GM13976 (cell line): Measurements from ENCODE around the gene TACC2.

Experiments
- DNase-seq: peaks from one replicate; pipeline ENCODE4 v3.0.0; 2012; ENCODE audit warnings: low spot score
- CTCF ChIP-seq: IDR thresholded peaks from 2 replicates; pipeline ENCODE4 v1.5.1; 2012; ENCODE audit warnings: borderline replicate concordance, mild to moderate bottlenecking; ENCODE audit not compliant: insufficient read depth; ENCODE audit errors: extremely low read depth, missing control alignments, control extremely low read depth
- in situ Hi-C: fragments of 300-500 bp; cut with MboI; formaldehyde crosslinking; loops from one replicate; pipeline ENCODE4 v1.12.0; 2022; ENCODE audit warnings: low sequenced_read_pairs, mixed read lengths, inconsistent platforms; ENCODE audit not compliant: unreplicated experiment

The TACC2 gene

DNA sequence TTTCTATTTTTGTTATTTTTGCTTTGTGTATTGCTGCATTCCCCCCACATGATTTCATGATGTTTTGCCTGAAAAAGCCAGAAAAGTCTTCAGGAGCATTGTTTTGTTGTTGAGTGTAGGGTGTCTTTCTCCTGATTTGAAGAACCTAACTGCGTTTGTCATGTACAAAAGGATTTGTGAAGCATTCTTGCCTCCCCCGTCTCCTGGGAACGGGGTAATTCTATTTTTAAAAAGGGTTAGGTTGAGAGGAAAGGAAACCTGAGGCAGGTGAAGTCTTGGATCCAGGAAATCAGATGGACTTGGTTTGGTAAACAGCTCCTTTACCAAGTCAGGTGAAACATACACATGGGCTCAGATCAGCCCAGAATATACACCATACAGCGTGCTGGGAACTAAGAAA lies 256.2 kb downstream of the TACC2 start:
- DNase-seq: no peak
- in situ Hi-C loops: no loop called here
- no peak for TF ChIP-seq CTCF

- in situ Hi-C loops: no loop called here
- no peak for TF ChIP-seq CTCF
These were observed 256.9 kb downstream of the TACC2 start for GRCh38 chr10:122245897-122246296.

DNA sequence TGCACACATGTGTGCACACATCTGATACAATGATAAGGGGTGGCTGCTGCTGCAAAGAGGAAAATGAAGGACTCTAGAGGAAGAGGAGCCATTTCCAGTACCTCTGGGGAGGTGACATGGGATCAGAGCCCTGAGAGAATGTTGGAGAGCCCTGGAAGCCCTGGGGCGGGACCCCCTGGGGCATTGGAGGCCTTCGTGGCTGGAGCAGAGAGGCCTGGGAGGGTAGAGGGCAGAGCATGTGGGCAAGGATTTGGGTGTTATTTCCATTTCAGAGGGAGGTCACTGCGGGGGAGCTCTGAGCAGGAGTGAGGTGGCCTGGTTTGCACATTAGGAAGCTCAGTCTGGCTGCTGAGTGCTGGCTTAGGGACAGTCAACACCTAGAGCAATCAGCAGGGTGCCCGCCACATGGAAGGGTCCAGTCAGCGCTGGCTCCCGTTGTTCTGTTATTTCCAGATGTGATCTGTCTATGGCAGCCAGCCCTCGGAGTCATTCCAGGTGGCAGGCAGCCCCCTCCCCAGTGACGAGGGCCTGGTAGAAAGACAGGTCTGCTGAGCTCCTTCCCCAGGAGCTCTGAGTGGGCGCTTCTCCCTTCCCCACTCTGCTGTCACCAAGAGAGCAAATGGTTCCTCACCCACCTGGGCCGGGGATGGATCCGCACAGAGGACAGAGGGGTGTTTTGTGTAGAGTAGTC lies 258.0 kb downstream of the TACC2 start:
- in situ Hi-C loops: no loop called here
- TF ChIP-seq CTCF: no peak
- no peak for DNase-seq

More at GRCh38 chr10:122245897-122246296, 256.9 kb downstream of the TACC2 start:
- DNase-seq: no peak

GRCh38 chr10:122248356-122249302 lies 259.7 kb downstream of the TACC2 start:
- DNase-seq: no peak
- in situ Hi-C loops: no loop called here
- no peak for TF ChIP-seq CTCF

DNA sequence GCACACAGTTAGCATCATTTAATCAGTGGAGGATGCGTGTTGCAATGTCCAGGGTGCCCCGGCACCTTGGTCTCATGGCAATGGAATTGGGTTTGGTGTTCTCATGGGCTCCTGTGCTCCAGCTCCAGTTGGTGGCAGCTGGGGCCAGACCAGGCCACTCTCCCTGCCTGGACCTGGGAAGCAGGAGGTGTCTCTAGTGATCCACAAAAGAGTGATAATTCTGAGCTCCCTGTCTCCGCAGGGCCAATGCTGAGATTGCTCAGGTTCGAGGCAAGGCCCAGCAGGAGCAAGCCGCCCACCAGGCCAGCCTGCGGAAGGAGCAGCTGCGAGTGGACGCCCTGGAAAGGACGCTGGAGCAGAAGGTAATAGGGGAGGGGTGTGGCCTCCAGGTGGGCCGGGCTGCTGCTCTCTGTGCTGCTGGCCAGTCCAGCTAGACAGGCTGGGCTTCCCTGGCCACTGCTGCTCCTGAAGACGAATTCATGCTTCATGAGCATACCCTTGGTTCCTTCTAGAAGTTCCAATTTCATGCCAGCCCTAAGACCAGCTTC lies 260.4 kb downstream of the TACC2 start:
- DNase-seq: no peak
- in situ Hi-C loops: no loop called here
- no peak for TF ChIP-seq CTCF

GRCh38 chr10:122249991-122250750 lies 261.2 kb downstream of the TACC2 start:
- in situ Hi-C loops: no loop called here
- DNase-seq: no peak
- TF ChIP-seq CTCF: no peak
